IMR-90 (cell line): ENCODE results near the gene MAGEA2. TPM values are rescaled to one million over a fixed set of nuclear protein-coding genes. Genes with fewer than 3 reads are reported as not detected.

Experiments used
- ATAC-seq: fragments of 200-7000 bp; cut with Tn5 transposase; 2 replicates; pipeline ENCODE4 v1.9.1; 2020; ENCODE audit warnings: low read depth, mild to moderate bottlenecking, moderate library complexity
- BruUV-seq: library from RNA; stranded (reverse); fragments of 400-500 nt; replicated peaks from 2 replicates; lab custom pipeline; 2021; lab: Mats Ljungman, UMichigan
- CTCF ChIA-PET: fragments of 300-600 bp; formaldehyde crosslinking; extraction: SDS; loops from one replicate; lab custom pipeline; 2021; ENCODE audit warnings: antibody characterized with exemption; lab: Yijun Ruan, JAX
- POLR2A ChIA-PET: fragments of 300-600 bp; sonication (Branson Sonifier 250); formaldehyde crosslinking; loops from one replicate; lab custom pipeline; 2022; ENCODE audit warnings: antibody characterized with exemption; ENCODE audit not compliant: unreplicated experiment; lab: Charles Lee
- DNase-seq: peaks from one replicate; pipeline ENCODE4 v3.0.0; 2013
- H2AFZ ChIP-seq: replicated peaks from 2 replicates; pipeline ENCODE3; 2013; ENCODE audit warnings: low read length, mild to moderate bottlenecking; ENCODE audit not compliant: poor library complexity
- H2AK5ac ChIP-seq: 2 replicates; pipeline ENCODE4 v1.6.1; 2013; ENCODE audit warnings: low read depth, low read length, inconsistent platforms
- H2AK9ac ChIP-seq: replicated peaks from 2 replicates; pipeline ENCODE3; 2013; ENCODE audit warnings: mild to moderate bottlenecking, low read depth, low read length, moderate library complexity; ENCODE audit not compliant: poor library complexity
- H2BK120ac ChIP-seq: 2 replicates; pipeline ENCODE4 v1.6.1; 2013; ENCODE audit warnings: low read depth, low read length, inconsistent platforms
- H2BK15ac ChIP-seq: 3 replicates; pipeline ENCODE4 v1.6.1; 2013; ENCODE audit warnings: low read depth, low read length, inconsistent platforms
- H2BK20ac ChIP-seq: 2 replicates; pipeline ENCODE4 v1.6.1; 2013; ENCODE audit warnings: low read depth, mild to moderate bottlenecking, inconsistent platforms, low read length, moderate library complexity
- H2BK5ac ChIP-seq: 2 replicates; pipeline ENCODE4 v1.6.1; 2013; ENCODE audit warnings: mild to moderate bottlenecking, low read depth, low read length, inconsistent platforms; ENCODE audit not compliant: poor library complexity, severe bottlenecking
- H3K14ac ChIP-seq: replicated peaks from 2 replicates; pipeline ENCODE4 v1.6.1; 2013; ENCODE audit warnings: low read depth, low read length, inconsistent platforms
- H3K18ac ChIP-seq: 2 replicates; pipeline ENCODE4 v1.6.1; 2013; ENCODE audit warnings: low read depth, low read length, control low read depth
- H3K23ac ChIP-seq: 2 replicates; pipeline ENCODE4 v1.6.1; 2013; ENCODE audit warnings: low read depth, low read length, inconsistent platforms
- H3K27ac ChIP-seq: 2 replicates; pipeline ENCODE4 v1.5.1; 2013; ENCODE audit warnings: mild to moderate bottlenecking, control low read depth, low read length; ENCODE audit not compliant: insufficient read depth
- H3K27me3 ChIP-seq: 2 replicates; pipeline ENCODE4 v1.6.1; 2013; ENCODE audit warnings: low read length; ENCODE audit not compliant: control insufficient read depth, insufficient read depth
- H3K36me3 ChIP-seq: 2 replicates; pipeline ENCODE4 v1.6.1; 2013; ENCODE audit warnings: low read length, mixed read lengths; ENCODE audit not compliant: control insufficient read depth, insufficient read depth
- H3K4ac ChIP-seq: 2 replicates; pipeline ENCODE4 v1.6.1; 2013; ENCODE audit warnings: low read depth, low read length, inconsistent platforms
- H3K4me1 ChIP-seq: 2 replicates; pipeline ENCODE4 v1.6.1; 2013; ENCODE audit warnings: low read length, mixed read lengths; ENCODE audit not compliant: control insufficient read depth, insufficient read depth
- H3K4me2 ChIP-seq: 2 replicates; pipeline ENCODE4 v1.6.1; 2013; ENCODE audit warnings: low read depth, mild to moderate bottlenecking, control low read depth, low read length, moderate library complexity
- H3K4me3 ChIP-seq: 2 replicates; pipeline ENCODE4 v1.5.1; 2013; ENCODE audit warnings: low read depth, mild to moderate bottlenecking, control low read depth, low read length, moderate library complexity; ENCODE audit not compliant: insufficient read depth
- H3K56ac ChIP-seq: 2 replicates; pipeline ENCODE4 v1.6.1; 2013; ENCODE audit warnings: low read length, inconsistent platforms; ENCODE audit not compliant: insufficient read depth; ENCODE audit errors: extremely low read depth
- H3K79me1 ChIP-seq, 2 experiments: 2 replicates each; pipeline ENCODE4 v1.6.1; 2013; ENCODE audit warnings: low read length in 2 of 2, inconsistent platforms in 1 of 2, low read depth in 1 of 2
- H3K9ac ChIP-seq: 2 replicates; pipeline ENCODE4 v1.6.1; 2013; ENCODE audit warnings: low read depth, low read length, control low read depth
- H3K9me1 ChIP-seq: 2 replicates; pipeline ENCODE4 v1.6.1; 2013; ENCODE audit warnings: low read length, inconsistent platforms; ENCODE audit not compliant: insufficient read depth
- H3K9me3 ChIP-seq: 2 replicates; pipeline ENCODE4 v1.6.1; 2013; ENCODE audit warnings: low read length; ENCODE audit not compliant: control insufficient read depth, insufficient read depth
- H4K20me1 ChIP-seq: 2 replicates; pipeline ENCODE4 v1.6.1; 2013; ENCODE audit warnings: low read length, inconsistent platforms; ENCODE audit not compliant: insufficient read depth
- H4K5ac ChIP-seq: 2 replicates; pipeline ENCODE4 v1.6.1; 2013; ENCODE audit warnings: mild to moderate bottlenecking, low read depth, low read length, control low read depth
- H4K8ac ChIP-seq, 2 experiments: 2 replicates each; pipeline ENCODE4 v1.6.1; 2013; ENCODE audit warnings: low read depth in 2 of 2, low read length in 2 of 2, control low read depth in 1 of 2, inconsistent platforms in 1 of 2
- H4K91ac ChIP-seq: 2 replicates; pipeline ENCODE4 v1.6.1; 2013; ENCODE audit warnings: low read depth, low read length, inconsistent platforms; ENCODE audit not compliant: insufficient read depth
- CEBPB ChIP-seq: IDR thresholded peaks from 2 replicates; pipeline ENCODE4 v1.6.1; 2012; ENCODE audit warnings: low read depth, low read length, improper control_type of control experiment
- CHD1 ChIP-seq: IDR thresholded peaks from 2 replicates; pipeline ENCODE4 v1.6.1; 2012; ENCODE audit warnings: low read depth, low read length, improper control_type of control experiment
- FOS ChIP-seq: fragments of 150-350 bp; IDR thresholded peaks from 2 replicates; pipeline ENCODE4 v1.6.1; 2016; ENCODE audit warnings: low read depth, low read length
- MAFK ChIP-seq: IDR thresholded peaks from 2 replicates; pipeline ENCODE4 v1.6.1; 2012; ENCODE audit warnings: low read depth, low read length, improper control_type of control experiment
- NFE2L2 ChIP-seq: fragments of 150-350 bp; IDR thresholded peaks from 2 replicates; pipeline ENCODE4 v1.6.1; 2016; ENCODE audit warnings: low read depth, mild to moderate bottlenecking, low read length
- POLR2A ChIP-seq: IDR thresholded peaks from 2 replicates; pipeline ENCODE4 v1.6.1; 2012; ENCODE audit warnings: mild to moderate bottlenecking, low read depth, low read length
- RAD21 ChIP-seq: IDR thresholded peaks from 2 replicates; pipeline ENCODE4 v1.6.1; 2012; ENCODE audit warnings: low read length, improper control_type of control experiment
- RCOR1 ChIP-seq: IDR thresholded peaks from 2 replicates; pipeline ENCODE4 v1.6.1; 2012; ENCODE audit warnings: mild to moderate bottlenecking, low read length, improper control_type of control experiment; ENCODE audit not compliant: insufficient replicate concordance
- RFX5 ChIP-seq: IDR thresholded peaks from 2 replicates; pipeline ENCODE4 v1.8.0; 2012; ENCODE audit warnings: low read depth, mild to moderate bottlenecking, low read length, moderate library complexity
- SMC3 ChIP-seq: fragments of 150-350 bp; IDR thresholded peaks from 2 replicates; pipeline ENCODE4 v1.6.1; 2016; ENCODE audit warnings: low read depth, mild to moderate bottlenecking, antibody characterized with exemption, low read length, moderate library complexity
- USF2 ChIP-seq: fragments of 150-350 bp; IDR thresholded peaks from 2 replicates; pipeline ENCODE4 v1.6.1; 2017; ENCODE audit warnings: mild to moderate bottlenecking, antibody characterized with exemption, low read length, low read depth
- WGBS, 2 experiments: methylation state at CpG; one replicate each; pipeline versions ENCODE4 v1.1.5 to v1.1.7; 2013; ENCODE audit warnings: missing lambda C conversion rate in 2 of 2; ENCODE audit not compliant: insufficient read length in 1 of 2; ENCODE audit errors: extremely low coverage in 2 of 2; 5-methylcytosine and 5-hydroxymethylcytosine counted together
- dilution Hi-C: fragments of 300-500 bp; cut with HindIII; formaldehyde crosslinking; loops from one replicate; pipeline ENCODE4 v1.14.3; 2018; ENCODE audit warnings: low sequenced_read_pairs; ENCODE audit not compliant: unreplicated experiment
- in situ Hi-C: fragments of 300-500 bp; cut with MboI; formaldehyde crosslinking; loops from 3 replicates; pipeline ENCODE4 v1.14.3; 2019; ENCODE audit warnings: low sequenced_read_pairs, inconsistent platforms, mixed read lengths
- intact Hi-C: fragments of 100-400 bp; cut with micrococcal nuclease; formaldehyde crosslinking; loops from 2 replicates; pipeline ENCODE4 v1.10.0; 2022
- polyA plus RNA-seq, 3 experiments: library from polyadenylated mRNA; depleted of rRNA; stranded (reverse); fragments of >200 nt; gene quantifications; 2 replicates each; pipeline ENCODE4 v1.2.3, GENCODE V29; 2012; ENCODE audit warnings: low replicate concordance in 1 of 3
- total RNA-seq: library from RNA; depleted of rRNA; stranded (reverse); fragments of >200 nt; gene quantifications from 2 replicates; pipeline ENCODE4 v1.2.3, GENCODE V29; 2012
- TF ChIP-seq, protein P1 (sequence below): fragments of 150-350 bp; IDR thresholded peaks from 2 replicates; pipeline ENCODE4 v1.6.1; 2016; ENCODE audit warnings: low read depth, mild to moderate bottlenecking, low read length, moderate library complexity, borderline replicate concordance

MAGEA2 gene
- total and polyA plus RNA-seq, 2 of the 4 experiments (the other 2 are of a cell fraction) = not detected

DNA sequence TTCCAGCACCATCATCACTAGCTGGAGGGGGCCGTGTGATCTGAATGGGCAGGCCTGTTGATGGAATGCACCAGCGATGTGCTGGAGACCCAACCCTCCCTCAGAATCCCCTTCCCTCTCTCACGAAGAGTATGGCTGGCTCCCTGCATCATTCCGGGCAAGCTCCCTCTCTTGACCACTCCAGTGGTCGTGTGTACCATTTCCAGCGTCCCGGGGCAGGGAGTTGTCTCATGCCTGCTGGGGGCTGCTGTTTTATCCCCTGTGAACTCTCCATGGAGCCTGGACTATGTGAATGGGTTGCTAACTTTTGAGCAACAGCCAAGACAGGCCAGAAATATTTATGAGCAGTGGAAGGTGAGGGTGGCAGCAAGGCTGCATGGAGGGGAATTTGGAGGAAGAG lies 28.2 kb downstream of the MAGEA2 start:
- DNase-seq = no peak
- Histone ChIP-seq H4K20me1 (no peaks in the 10 kb centered on the region), H3K14ac (no peak overlapping the region), H3K79me1 (no peaks in the 10 kb centered on the region), H2BK120ac (no peak overlapping the region), H2AK9ac (no peak overlapping the region), H3K4ac (no peak overlapping the region), H2AFZ (no peak overlapping the region), H3K4me2 (no peak overlapping the region), H2BK20ac (no peak overlapping the region), H3K9me3 (no peaks in the 10 kb centered on the region), H4K5ac (no peak overlapping the region), H2AK5ac (no peak overlapping the region), H3K9me1 (no peaks in the 10 kb centered on the region), H4K91ac (no peak overlapping the region), H3K4me1 (no peaks in the 10 kb centered on the region), H3K9ac (no peak overlapping the region), H3K18ac (no peak overlapping the region), H3K36me3 (no peaks in the 10 kb centered on the region), H3K56ac (no peak overlapping the region), H3K27me3 (no peaks in the 10 kb centered on the region), H3K4me3 (no peak overlapping the region), H4K8ac (no peak overlapping the region), H3K23ac (no peak overlapping the region), H3K27ac (no peak overlapping the region), H2BK15ac (no peak overlapping the region), H2BK5ac (no peak overlapping the region)
- no peak for ATAC-seq
- in situ Hi-C loops = no loop called here
- CTCF ChIA-PET = no interaction called here
- WGBS, 2 experiments = no CpG with 5 or more reads among the region's 7 CpGs
- POLR2A ChIA-PET = no interaction called here
- dilution Hi-C loops = no loop called here
- intact Hi-C loops = no loop called here
- no TSS peak for BruUV-seq
- TF ChIP-seq, protein P1, sequence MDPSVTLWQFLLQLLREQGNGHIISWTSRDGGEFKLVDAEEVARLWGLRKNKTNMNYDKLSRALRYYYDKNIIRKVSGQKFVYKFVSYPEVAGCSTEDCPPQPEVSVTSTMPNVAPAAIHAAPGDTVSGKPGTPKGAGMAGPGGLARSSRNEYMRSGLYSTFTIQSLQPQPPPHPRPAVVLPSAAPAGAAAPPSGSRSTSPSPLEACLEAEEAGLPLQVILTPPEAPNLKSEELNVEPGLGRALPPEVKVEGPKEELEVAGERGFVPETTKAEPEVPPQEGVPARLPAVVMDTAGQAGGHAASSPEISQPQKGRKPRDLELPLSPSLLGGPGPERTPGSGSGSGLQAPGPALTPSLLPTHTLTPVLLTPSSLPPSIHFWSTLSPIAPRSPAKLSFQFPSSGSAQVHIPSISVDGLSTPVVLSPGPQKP = no peak
- no peak for TF ChIP-seq SMC3
- no peak for TF ChIP-seq POLR2A
- TF ChIP-seq RAD21 = no peak
- TF ChIP-seq MAFK = no peak
- no peak for TF ChIP-seq CEBPB
- no peak for TF ChIP-seq RCOR1
- TF ChIP-seq RFX5 = no peak
- TF ChIP-seq CHD1 = no peak
- TF ChIP-seq NFE2L2 = no peak
- no peak for TF ChIP-seq FOS
- TF ChIP-seq USF2 = no peak
